A172 (cell line): Measurements from ENCODE around the gene MAFB. TPM values are rescaled to one million over a fixed set of nuclear protein-coding genes. Genes with fewer than 3 reads are reported as not detected.

ENCODE experiments used
- DNase-seq: peaks from one replicate; pipeline ENCODE4 v3.0.0-alpha.2; 2015; ENCODE audit warnings: low spot score
- total RNA-seq: library from RNA; depleted of rRNA; stranded (reverse); fragments of >200 nt; shearing (Covaris generic); gene quantifications from 2 replicates; pipeline ENCODE4 v1.2.3, GENCODE V29; 2014

MAFB gene
- total RNA-seq, 1 experiment from 2014 or later = 0.62 TPM

- DNase-seq = no peak
Measured at GRCh38 chr20:40703975-40704530, 15.0 kb upstream of the MAFB start.

- no peak for DNase-seq
Measured at GRCh38 chr20:40702504-40702903, 13.5 kb upstream of the MAFB start.

GRCh38 chr20:40698744-40699143 is 9.7 kb upstream of the MAFB start:
- no peak for DNase-seq

- no peak for DNase-seq
Measured at GRCh38 chr20:40698281-40698680, 9.2 kb upstream of the MAFB start.

GRCh38 chr20:40697541-40697940 is 8.5 kb upstream of the MAFB start:
- no peak for DNase-seq

GRCh38 chr20:40695214-40695613 is 6.2 kb upstream of the MAFB start:
- no peak for DNase-seq

- no peak for DNase-seq
Measured at GRCh38 chr20:40694246-40694645, 5.2 kb upstream of the MAFB start.

GRCh38 chr20:40692240-40693011 is 3.4 kb upstream of the MAFB start:
- DNase-seq = no peak

- no peak for DNase-seq
Measured at GRCh38 chr20:40691566-40692239, 2.7 kb upstream of the MAFB start.

GRCh38 chr20:40690836-40691565 is 2.0 kb upstream of the MAFB start:
- DNase-seq = no peak

- DNase-seq = peak; percentile 70
Measured at GRCh38 chr20:40689943-40690835, 1.2 kb upstream of the MAFB start.

GRCh38 chr20:40688129-40689099 is 622 bp downstream of the MAFB start:
- DNase-seq = no peak

GRCh38 chr20:40687384-40688128 is 1.5 kb downstream of the MAFB start:
- DNase-seq = no peak

GRCh38 chr20:40686893-40687292 is 2.1 kb downstream of the MAFB start:
- DNase-seq = no peak

GRCh38 chr20:40686434-40686882 is 2.6 kb downstream of the MAFB start:
- no peak for DNase-seq

- no peak for DNase-seq
Measured at GRCh38 chr20:40685349-40685748, 3.7 kb downstream of the MAFB start.

GRCh38 chr20:40683894-40684268 is 5.2 kb downstream of the MAFB start:
- no peak for DNase-seq

- DNase-seq = no peak
Measured at GRCh38 chr20:40683221-40683893, 5.7 kb downstream of the MAFB start.
